WERI-Rb-1 (cell line): ENCODE measurements around the gene PLLP.

Experiments used
- DNase-seq: peaks from one replicate; pipeline ENCODE4 v3.0.0-alpha.2; 2020
- H3K27ac ChIP-seq: fragments of 250-450 bp; sonication (Bioruptor Pico); 2 replicates; pipeline ENCODE4 v1.5.1; 2020; ENCODE audit warnings: mild to moderate bottlenecking, moderate library complexity
- H3K27me3 ChIP-seq: fragments of 250-450 bp; sonication (Bioruptor Pico); 2 replicates; pipeline ENCODE4 v1.5.1; 2021; ENCODE audit warnings: mild to moderate bottlenecking, low read depth, moderate library complexity; ENCODE audit not compliant: insufficient read depth, severe bottlenecking
- H3K36me3 ChIP-seq: fragments of 250-450 bp; sonication (Bioruptor Pico); 2 replicates; pipeline ENCODE4 v1.5.1; 2020; ENCODE audit warnings: mild to moderate bottlenecking, moderate library complexity
- H3K4me3 ChIP-seq: 2 replicates; pipeline ENCODE4 v1.5.1; 2011; ENCODE audit warnings: low read depth, mild to moderate bottlenecking, control low read depth, low read length
- H3K9me3 ChIP-seq: fragments of 250-450 bp; sonication (Bioruptor Pico); 2 replicates; pipeline ENCODE4 v1.5.1; 2021; ENCODE audit warnings: mild to moderate bottlenecking, moderate library complexity; ENCODE audit not compliant: severe bottlenecking
- CTCF ChIP-seq: IDR thresholded peaks from 2 replicates; pipeline ENCODE4 v1.5.1; 2011; ENCODE audit warnings: low read depth, mild to moderate bottlenecking, control low read depth, inconsistent platforms, low read length

PLLP gene

GRCh38 chr16:57306676-57307341, 22.3 kb upstream of the PLLP start:
- H3K4me3 ChIP-seq, result no peak overlapping the region
- no peaks in the 10 kb centered on the region for H3K9me3 ChIP-seq
- TF ChIP-seq CTCF, result no peak
- DNase-seq, result no peak
- no peaks in the 10 kb centered on the region for H3K36me3 ChIP-seq
- H3K27ac ChIP-seq, result no peak overlapping the region
- no peaks in the 10 kb centered on the region for H3K27me3 ChIP-seq

- DNase-seq, result no peak
- Histone ChIP-seq H3K9me3 (no peaks in the 10 kb centered on the region), H3K27ac (no peak overlapping the region), H3K36me3 (no peaks in the 10 kb centered on the region), H3K4me3 (no peak overlapping the region), H3K27me3 (no peaks in the 10 kb centered on the region)
- TF ChIP-seq CTCF, result no peak
These were observed 20.8 kb upstream of the PLLP start for GRCh38 chr16:57305159-57305811.

GRCh38 chr16:57304169-57305061, 19.9 kb upstream of the PLLP start:
- Histone ChIP-seq H3K9me3 (no peaks in the 10 kb centered on the region), H3K27ac (no peak overlapping the region), H3K4me3 (no peak overlapping the region), H3K27me3 (no peaks in the 10 kb centered on the region), H3K36me3 (no peaks in the 10 kb centered on the region)
- DNase-seq, result no peak
- no peak for TF ChIP-seq CTCF

- no peak for TF ChIP-seq CTCF
- no peaks in the 10 kb centered on the region for H3K9me3 ChIP-seq
- no peaks in the 10 kb centered on the region for H3K36me3 ChIP-seq
- DNase-seq, result no peak
- H3K27ac ChIP-seq, result no peak overlapping the region
- H3K4me3 ChIP-seq, result no peak overlapping the region
- H3K27me3 ChIP-seq, result no peaks in the 10 kb centered on the region
These were observed 19.4 kb upstream of the PLLP start for GRCh38 chr16:57303910-57304168.

- no peak overlapping the region for H3K4me3 ChIP-seq
- H3K27ac ChIP-seq, result no peak overlapping the region
- DNase-seq, result no peak
- no peaks in the 10 kb centered on the region for H3K27me3 ChIP-seq
- TF ChIP-seq CTCF, result no peak
- no peaks in the 10 kb centered on the region for H3K9me3 ChIP-seq
- no peaks in the 10 kb centered on the region for H3K36me3 ChIP-seq
These were observed 18.8 kb upstream of the PLLP start for GRCh38 chr16:57303021-57303909.
